Liver (tissue), 9 donors: ENCODE data around the gene NXT1. TPM values are rescaled to one million over a fixed set of nuclear protein-coding genes. Genes with fewer than 3 reads are reported as not detected.

ENCODE experiments used
- DNase-seq: peaks from one replicate; pipeline ENCODE4 v3.0.0-alpha.2; 2017; ENCODE audit warnings: low spot score
- H3K27ac ChIP-seq, 2 donors: one replicate each; pipeline ENCODE4 v1.7.0; 2013; ENCODE audit warnings: inconsistent platforms in 2 of 2, low read length in 2 of 2, control low read depth in 1 of 2, low read depth in 1 of 2, mild to moderate bottlenecking in 1 of 2
- H3K27me3 ChIP-seq, 4 donors: one replicate each; pipeline versions ENCODE4 v1.6.1 to v1.7.0; 2013; ENCODE audit warnings: low read length in 3 of 4, inconsistent platforms in 1 of 4, mild to moderate bottlenecking in 1 of 4, moderate library complexity in 1 of 4; ENCODE audit not compliant: control insufficient read depth in 4 of 4, insufficient read depth in 4 of 4
- H3K36me3 ChIP-seq, 4 donors: one replicate each; pipeline versions ENCODE4 v1.6.1 to v1.7.0; 2013; ENCODE audit warnings: low read length in 3 of 4, mild to moderate bottlenecking in 3 of 4, low read depth in 1 of 4, moderate library complexity in 1 of 4; ENCODE audit not compliant: control insufficient read depth in 4 of 4, insufficient read depth in 3 of 4
- H3K4me1 ChIP-seq, 4 donors: one replicate each; pipeline versions ENCODE4 v1.6.1 to v1.7.0; 2013; ENCODE audit warnings: low read length in 3 of 4, mild to moderate bottlenecking in 3 of 4, moderate library complexity in 1 of 4; ENCODE audit not compliant: control insufficient read depth in 4 of 4, insufficient read depth in 4 of 4
- H3K4me3 ChIP-seq, 3 donors: one replicate each; pipeline versions ENCODE4 v1.6.1 to v1.7.0; 2013; ENCODE audit warnings: low read length in 3 of 3, control low read depth in 1 of 3, low read depth in 1 of 3, mild to moderate bottlenecking in 1 of 3
- H3K9ac ChIP-seq, 2 donors: one replicate each; pipeline ENCODE4 v1.7.0; 2013; ENCODE audit warnings: low read length in 2 of 2, mild to moderate bottlenecking in 2 of 2, moderate library complexity in 2 of 2, control low read depth in 1 of 2, low read depth in 1 of 2
- H3K9me3 ChIP-seq, 4 donors: one replicate each; pipeline versions ENCODE4 v1.6.1 to v1.7.0; 2013; ENCODE audit warnings: low read length in 3 of 4; ENCODE audit not compliant: control insufficient read depth in 4 of 4
- FOXA1 ChIP-seq: IDR thresholded peaks from 2 replicates; pipeline ENCODE4 v1.6.1; 2016; ENCODE audit warnings: antibody characterized with exemption
- FOXA2 ChIP-seq: IDR thresholded peaks from 2 replicates; pipeline ENCODE4 v1.6.1; 2016; ENCODE audit warnings: antibody characterized with exemption
- HNF4A ChIP-seq, 2 donors: conservative IDR thresholded peaks; 2 replicates each; pipeline ENCODE4 v1.6.1; 2016; ENCODE audit warnings: antibody characterized with exemption in 2 of 2, mild to moderate bottlenecking in 2 of 2
- HNF4G ChIP-seq: IDR thresholded peaks from 2 replicates; pipeline ENCODE4 v1.6.1; 2016; ENCODE audit warnings: antibody characterized with exemption
- JUND ChIP-seq, 2 donors: IDR thresholded peaks; 2 replicates each; pipeline ENCODE4 v1.6.1; 2016; ENCODE audit warnings: antibody characterized with exemption in 2 of 2
- NR2F2 ChIP-seq: IDR thresholded peaks from 2 replicates; pipeline ENCODE4 v1.6.1; 2016; ENCODE audit warnings: antibody characterized with exemption
- RAD21 ChIP-seq, 2 donors: IDR thresholded peaks; 2 replicates each; pipeline ENCODE4 v1.6.1; 2016; ENCODE audit warnings: antibody characterized with exemption in 2 of 2, mild to moderate bottlenecking in 2 of 2
- RXRA ChIP-seq, 2 donors: IDR thresholded peaks; 2 replicates each; pipeline ENCODE4 v1.6.1; 2017 to 2018; ENCODE audit warnings: antibody characterized with exemption in 2 of 2, mild to moderate bottlenecking in 1 of 2
- SP1 ChIP-seq: IDR thresholded peaks from 2 replicates; pipeline ENCODE4 v1.6.1; 2018; ENCODE audit warnings: antibody characterized with exemption, mild to moderate bottlenecking
- TAF1 ChIP-seq: conservative IDR thresholded peaks from 2 replicates; pipeline ENCODE4 v1.6.1; 2016; ENCODE audit warnings: antibody characterized with exemption, mild to moderate bottlenecking
- YY1 ChIP-seq: IDR thresholded peaks from 2 replicates; pipeline ENCODE4 v1.6.1; 2016; ENCODE audit warnings: antibody characterized with exemption, mild to moderate bottlenecking
- WGBS: extraction: QIAGEN DNeasy Blood & Tissue Kit; methylation state at CpG from one replicate; pipeline ENCODE4 v1.1.7; 2013; 5-methylcytosine and 5-hydroxymethylcytosine counted together
- polyA plus RNA-seq, 2 donors: library from polyadenylated mRNA; stranded (reverse) in 1 of 2; unstranded in 1 of 2; fragments of 200-250 nt in 1 of 2; fragments of >200 nt in 1 of 2; fragmentation: Nextera tagmentation in 1 of 2; extraction: Ambion mirVana in 1 of 2; gene quantifications; one replicate each; pipeline versions ENCODE4 v1.2.1 to v1.2.3, GENCODE V29; 2013 to 2015
- total RNA-seq, 2 donors: library from RNA; depleted of rRNA; stranded (reverse); fragments of >200 nt; gene quantifications; one replicate each; pipeline ENCODE4 v1.2.3, GENCODE V29; 2014
- TF ChIP-seq, protein P1 (sequence below): IDR thresholded peaks from 2 replicates; pipeline ENCODE4 v1.6.1; 2016; ENCODE audit warnings: antibody characterized with exemption
- TF ChIP-seq, protein P2 (sequence below): IDR thresholded peaks from 2 replicates; pipeline ENCODE4 v1.6.1; 2016; ENCODE audit warnings: antibody characterized with exemption
- TF ChIP-seq, protein P3 (sequence below): IDR thresholded peaks from 2 replicates; pipeline ENCODE4 v1.6.1; 2016; ENCODE audit warnings: antibody characterized with exemption, mild to moderate bottlenecking
- TF ChIP-seq, protein P4 (sequence below): IDR thresholded peaks from 2 replicates; pipeline ENCODE4 v1.6.1; 2016; ENCODE audit warnings: antibody characterized with exemption
- donor health status: healthy.
- donor health status: healthy.
- donor health status: healthy.
- donor health status: healthy.
- donor health status: healthy.

NXT1 gene
- total and polyA plus RNA-seq, 4 donors, result 5.7 to 9.6 (median 8.8) TPM

DNA sequence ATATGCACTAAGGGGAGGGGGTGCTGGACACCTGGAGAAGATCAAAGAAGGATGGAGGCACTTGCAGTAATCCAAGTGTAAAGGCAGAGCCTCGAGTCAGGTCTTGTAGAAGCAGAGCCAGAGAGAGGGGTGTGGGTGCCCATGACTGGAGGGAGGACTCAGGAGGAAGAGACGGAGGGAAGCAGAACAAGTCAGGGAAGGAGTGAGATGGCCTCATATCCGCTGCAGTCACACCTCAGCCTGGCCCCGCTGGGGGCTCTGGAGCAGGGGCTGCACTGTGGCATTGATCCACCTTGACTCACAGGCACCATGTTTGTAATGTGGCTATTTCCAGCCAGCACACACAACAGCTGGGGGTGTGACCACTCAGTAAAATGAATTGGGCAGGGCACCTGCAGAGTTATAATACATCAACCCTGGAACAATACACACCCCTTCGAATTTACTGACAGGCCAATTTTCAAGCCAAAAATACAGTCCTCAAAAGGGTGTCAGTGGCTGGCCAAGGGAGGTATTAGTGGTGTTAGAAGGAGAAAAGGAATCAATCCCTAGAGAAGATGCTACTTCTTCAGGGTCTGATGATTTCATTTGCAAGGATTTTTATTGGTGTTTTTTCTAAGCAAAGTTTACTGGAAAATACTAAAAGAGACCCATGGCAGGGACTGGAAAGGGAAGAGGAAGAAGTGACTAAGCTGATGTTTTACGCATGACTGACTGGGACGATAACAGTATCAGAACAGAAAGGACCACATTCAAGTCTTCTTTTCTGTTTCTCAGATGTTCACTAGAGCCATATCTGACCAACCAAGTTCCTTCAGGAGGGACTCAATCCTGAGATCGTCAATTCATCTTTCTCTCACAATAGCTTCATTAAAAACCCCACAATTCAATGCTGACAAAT, 18.9 kb upstream of the NXT1 start:
- H3K4me3 ChIP-seq, result no peak overlapping the region
- TF ChIP-seq, protein P1, sequence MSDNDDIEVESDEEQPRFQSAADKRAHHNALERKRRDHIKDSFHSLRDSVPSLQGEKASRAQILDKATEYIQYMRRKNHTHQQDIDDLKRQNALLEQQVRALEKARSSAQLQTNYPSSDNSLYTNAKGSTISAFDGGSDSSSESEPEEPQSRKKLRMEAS, result no peak
- no peak for TF ChIP-seq RXRA (IDR thresholded peaks at IDR 0.05)
- no peak for TF ChIP-seq HNF4G
- no peak for TF ChIP-seq TAF1
- TF ChIP-seq NR2F2, result no peak
- TF ChIP-seq FOXA1, result no peak
- no peak for TF ChIP-seq JUND (IDR thresholded peaks at IDR 0.05)
- TF ChIP-seq HNF4A (conservative IDR thresholded peaks at IDR 0.05), result no peak
- TF ChIP-seq FOXA2, result no peak
- TF ChIP-seq YY1, result no peak
- TF ChIP-seq SP1, result no peak
- TF ChIP-seq, protein P2, sequence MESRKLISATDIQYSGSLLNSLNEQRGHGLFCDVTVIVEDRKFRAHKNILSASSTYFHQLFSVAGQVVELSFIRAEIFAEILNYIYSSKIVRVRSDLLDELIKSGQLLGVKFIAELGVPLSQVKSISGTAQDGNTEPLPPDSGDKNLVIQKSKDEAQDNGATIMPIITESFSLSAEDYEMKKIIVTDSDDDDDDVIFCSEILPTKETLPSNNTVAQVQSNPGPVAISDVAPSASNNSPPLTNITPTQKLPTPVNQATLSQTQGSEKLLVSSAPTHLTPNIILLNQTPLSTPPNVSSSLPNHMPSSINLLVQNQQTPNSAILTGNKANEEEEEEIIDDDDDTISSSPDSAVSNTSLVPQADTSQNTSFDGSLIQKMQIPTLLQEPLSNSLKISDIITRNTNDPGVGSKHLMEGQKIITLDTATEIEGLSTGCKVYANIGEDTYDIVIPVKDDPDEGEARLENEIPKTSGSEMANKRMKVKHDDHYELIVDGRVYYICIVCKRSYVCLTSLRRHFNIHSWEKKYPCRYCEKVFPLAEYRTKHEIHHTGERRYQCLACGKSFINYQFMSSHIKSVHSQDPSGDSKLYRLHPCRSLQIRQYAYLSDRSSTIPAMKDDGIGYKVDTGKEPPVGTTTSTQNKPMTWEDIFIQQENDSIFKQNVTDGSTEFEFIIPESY, result no peak
- TF ChIP-seq, protein P3, sequence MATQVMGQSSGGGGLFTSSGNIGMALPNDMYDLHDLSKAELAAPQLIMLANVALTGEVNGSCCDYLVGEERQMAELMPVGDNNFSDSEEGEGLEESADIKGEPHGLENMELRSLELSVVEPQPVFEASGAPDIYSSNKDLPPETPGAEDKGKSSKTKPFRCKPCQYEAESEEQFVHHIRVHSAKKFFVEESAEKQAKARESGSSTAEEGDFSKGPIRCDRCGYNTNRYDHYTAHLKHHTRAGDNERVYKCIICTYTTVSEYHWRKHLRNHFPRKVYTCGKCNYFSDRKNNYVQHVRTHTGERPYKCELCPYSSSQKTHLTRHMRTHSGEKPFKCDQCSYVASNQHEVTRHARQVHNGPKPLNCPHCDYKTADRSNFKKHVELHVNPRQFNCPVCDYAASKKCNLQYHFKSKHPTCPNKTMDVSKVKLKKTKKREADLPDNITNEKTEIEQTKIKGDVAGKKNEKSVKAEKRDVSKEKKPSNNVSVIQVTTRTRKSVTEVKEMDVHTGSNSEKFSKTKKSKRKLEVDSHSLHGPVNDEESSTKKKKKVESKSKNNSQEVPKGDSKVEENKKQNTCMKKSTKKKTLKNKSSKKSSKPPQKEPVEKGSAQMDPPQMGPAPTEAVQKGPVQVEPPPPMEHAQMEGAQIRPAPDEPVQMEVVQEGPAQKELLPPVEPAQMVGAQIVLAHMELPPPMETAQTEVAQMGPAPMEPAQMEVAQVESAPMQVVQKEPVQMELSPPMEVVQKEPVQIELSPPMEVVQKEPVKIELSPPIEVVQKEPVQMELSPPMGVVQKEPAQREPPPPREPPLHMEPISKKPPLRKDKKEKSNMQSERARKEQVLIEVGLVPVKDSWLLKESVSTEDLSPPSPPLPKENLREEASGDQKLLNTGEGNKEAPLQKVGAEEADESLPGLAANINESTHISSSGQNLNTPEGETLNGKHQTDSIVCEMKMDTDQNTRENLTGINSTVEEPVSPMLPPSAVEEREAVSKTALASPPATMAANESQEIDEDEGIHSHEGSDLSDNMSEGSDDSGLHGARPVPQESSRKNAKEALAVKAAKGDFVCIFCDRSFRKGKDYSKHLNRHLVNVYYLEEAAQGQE, result no peak
- no peak for TF ChIP-seq RAD21 (IDR thresholded peaks at IDR 0.05)
- 77% methylated on average over 8 of the region's 8 CpGs for WGBS
- no peaks in the 10 kb centered on the region for H3K9me3 ChIP-seq
- DNase-seq, result no peak
- no peaks in the 10 kb centered on the region for H3K27me3 ChIP-seq
- H3K27ac ChIP-seq, result no peak overlapping the region
- no peaks in the 10 kb centered on the region for H3K36me3 ChIP-seq
- no peak overlapping the region for H3K9ac ChIP-seq
- no peaks in the 10 kb centered on the region for H3K4me1 ChIP-seq

DNA sequence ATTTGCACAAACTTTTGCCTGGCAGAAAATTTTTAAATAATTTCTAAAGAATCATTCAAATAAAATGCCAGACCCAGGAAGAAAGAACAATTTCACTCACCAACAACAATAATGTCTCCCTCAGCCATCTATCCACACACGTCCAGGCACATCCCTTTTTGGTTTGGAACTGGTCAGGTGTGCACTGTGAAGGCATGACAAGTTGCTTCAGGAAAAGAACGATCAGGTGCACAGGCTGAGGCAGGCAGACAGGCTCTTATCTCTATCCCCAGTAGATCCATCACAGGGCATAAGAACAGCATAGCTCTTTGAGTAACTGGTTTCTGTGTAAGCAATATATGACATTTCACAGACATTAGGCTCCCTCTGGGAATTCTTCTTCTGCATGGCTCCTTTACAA, 18.1 kb upstream of the NXT1 start:
- WGBS, result 59% methylated on average over 2 of the region's 2 CpGs

More for the DNA sequence above, 18.1 kb upstream of the NXT1 start:
- Histone ChIP-seq H3K9me3 (no peaks in the 10 kb centered on the region), H3K4me1 (no peaks in the 10 kb centered on the region), H3K9ac (no peak overlapping the region), H3K27ac (no peak overlapping the region), H3K27me3 (no peaks in the 10 kb centered on the region), H3K36me3 (no peaks in the 10 kb centered on the region), H3K4me3 (no peak overlapping the region)
- TF ChIP-seq, protein P3, result no peak
- TF ChIP-seq, protein P4, sequence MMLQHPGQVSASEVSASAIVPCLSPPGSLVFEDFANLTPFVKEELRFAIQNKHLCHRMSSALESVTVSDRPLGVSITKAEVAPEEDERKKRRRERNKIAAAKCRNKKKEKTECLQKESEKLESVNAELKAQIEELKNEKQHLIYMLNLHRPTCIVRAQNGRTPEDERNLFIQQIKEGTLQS, result no peak
- TF ChIP-seq FOXA1, result no peak
- TF ChIP-seq, protein P1, result no peak
- no peak for TF ChIP-seq TAF1
- no peak for DNase-seq
